Measurements from ENCODE around the gene DMGDH. TPM values are rescaled to one million over a fixed set of nuclear protein-coding genes. Genes with fewer than 3 reads are reported as not detected.
A peak's percentile ranks its signal among the peaks of the same experiment; 100 is the strongest.

The DMGDH gene
- total RNA-seq, 1 donor from 2014 or later, result 0.48 TPM

GRCh38 chr5:79070350-79070667 is 835 bp upstream of the DMGDH start:
- no peak for DNase-seq (ENCODE audit: low read depth)

GRCh38 chr5:79062436-79062835 is 7.0 kb downstream of the DMGDH start:
- DNase-seq (ENCODE audit: low read depth), result no peak

- no peak for DNase-seq (ENCODE audit: low read depth)
Measured at GRCh38 chr5:79059674-79060073, 9.8 kb downstream of the DMGDH start.

- DNase-seq (ENCODE audit: low read depth), result no peak
Measured at GRCh38 chr5:79056847-79057246, 12.6 kb downstream of the DMGDH start.

- DNase-seq (ENCODE audit: low read depth), result no peak
Measured at GRCh38 chr5:79055017-79055416, 14.5 kb downstream of the DMGDH start.

- DNase-seq (ENCODE audit: low read depth), result no peak
Measured at GRCh38 chr5:79053321-79053720, 16.2 kb downstream of the DMGDH start.

GRCh38 chr5:79050498-79050897 is 19.0 kb downstream of the DMGDH start:
- DNase-seq (ENCODE audit: low read depth), result no peak

- no peak for DNase-seq (ENCODE audit: low read depth)
Measured at GRCh38 chr5:79048437-79048836, 21.0 kb downstream of the DMGDH start.

GRCh38 chr5:79047199-79047598 is 22.3 kb downstream of the DMGDH start:
- DNase-seq (ENCODE audit: low read depth), result no peak

GRCh38 chr5:79042188-79042587 is 27.3 kb downstream of the DMGDH start:
- no peak for DNase-seq (ENCODE audit: low read depth)

GRCh38 chr5:79036769-79037168 is 32.7 kb downstream of the DMGDH start:
- DNase-seq (ENCODE audit: low read depth), result no peak

GRCh38 chr5:79035237-79035636 is 34.2 kb downstream of the DMGDH start:
- no peak for DNase-seq (ENCODE audit: low read depth)

GRCh38 chr5:79032782-79033181 is 36.7 kb downstream of the DMGDH start:
- no peak for DNase-seq (ENCODE audit: low read depth)

GRCh38 chr5:79032031-79032695 is 37.3 kb downstream of the DMGDH start:
- DNase-seq (ENCODE audit: low read depth), result no peak

- DNase-seq (ENCODE audit: low read depth), result no peak
Measured at GRCh38 chr5:79031485-79031867, 38.0 kb downstream of the DMGDH start.

GRCh38 chr5:79030663-79031484 is 38.6 kb downstream of the DMGDH start:
- DNase-seq (ENCODE audit: low read depth), result no peak

GRCh38 chr5:79025054-79025472 is 44.4 kb downstream of the DMGDH start:
- DNase-seq (ENCODE audit: low read depth), result peak; percentile 77

- no peak for DNase-seq (ENCODE audit: low read depth)
Measured at GRCh38 chr5:79023947-79024346, 45.5 kb downstream of the DMGDH start.

GRCh38 chr5:79023348-79023747 is 46.1 kb downstream of the DMGDH start:
- no peak for DNase-seq (ENCODE audit: low read depth)

GRCh38 chr5:79022771-79023170 is 46.7 kb downstream of the DMGDH start:
- no peak for DNase-seq (ENCODE audit: low read depth)

- DNase-seq (ENCODE audit: low read depth), result no peak
Measured at GRCh38 chr5:79021753-79022152, 47.7 kb downstream of the DMGDH start.

GRCh38 chr5:79020861-79021561 is 48.5 kb downstream of the DMGDH start:
- DNase-seq (ENCODE audit: low read depth), result peak; percentile 68

Measured in myocyte (in vitro differentiated cells).